NCI-H748 treated with DMSO at 0.1 percent for 48 hours (cell line): ENCODE measurements around the gene HUWE1.
"Not testable (repeated sequence)": the region's sequence is repeated elsewhere in the genome, so short reads cannot be mapped to it uniquely, and the experiment has no call there.

Experiments
- DNase-seq: peaks from one replicate; lab custom pipeline; 2025; lab: John Stamatoyannopoulos, UW

The HUWE1 gene

GRCh38 chrX:53686151-53686885 lies at the start of gene HUWE1:
TSS of gene HUWE1 (minus strand) at chrX:53686719. CDS start at chrX:53654107, 32,612 bp downstream.
- peak; percentile 36 for DNase-seq

- DNase-seq, result no peak
Measured at GRCh38 chrX:53732797-53733196, 46.3 kb upstream of the HUWE1 start.

- no peak for DNase-seq
Measured at GRCh38 chrX:53729751-53730150, 43.2 kb upstream of the HUWE1 start.

- no peak for DNase-seq
Measured at GRCh38 chrX:53728506-53728905, 42.0 kb upstream of the HUWE1 start.

GRCh38 chrX:53724872-53725271 lies 38.4 kb upstream of the HUWE1 start:
- no peak for DNase-seq

- no peak for DNase-seq
Measured at GRCh38 chrX:53723381-53723780, 36.9 kb upstream of the HUWE1 start.

- DNase-seq, result not testable (repeated sequence)
Measured at GRCh38 chrX:53721610-53722009, 35.1 kb upstream of the HUWE1 start.

GRCh38 chrX:53719666-53720065 lies 33.1 kb upstream of the HUWE1 start:
- not testable (repeated sequence) for DNase-seq

- no peak for DNase-seq
Measured at GRCh38 chrX:53718073-53718472, 31.6 kb upstream of the HUWE1 start.

GRCh38 chrX:53717205-53717604 lies 30.7 kb upstream of the HUWE1 start:
- DNase-seq, result no peak

- no peak for DNase-seq
Measured at GRCh38 chrX:53716328-53717088, 30.0 kb upstream of the HUWE1 start.

GRCh38 chrX:53715346-53715924 lies 28.9 kb upstream of the HUWE1 start:
- no peak for DNase-seq

GRCh38 chrX:53714580-53715345 lies 28.2 kb upstream of the HUWE1 start:
- no peak for DNase-seq

GRCh38 chrX:53713987-53714579 lies 27.6 kb upstream of the HUWE1 start:
- DNase-seq, result no peak

- no peak for DNase-seq
Measured at GRCh38 chrX:53711436-53711835, 24.9 kb upstream of the HUWE1 start.

GRCh38 chrX:53704854-53705253 lies 18.3 kb upstream of the HUWE1 start:
- no peak for DNase-seq

- DNase-seq, result no peak
Measured at GRCh38 chrX:53704294-53704693, 17.8 kb upstream of the HUWE1 start.

GRCh38 chrX:53695946-53696549 lies 9.5 kb upstream of the HUWE1 start:
- DNase-seq, result no peak

- no peak for DNase-seq
Measured at GRCh38 chrX:53694642-53695041, 8.1 kb upstream of the HUWE1 start.

GRCh38 chrX:53688300-53688699 lies 1.8 kb upstream of the HUWE1 start:
- no peak for DNase-seq

- peak; percentile 36 for DNase-seq
Measured at GRCh38 chrX:53685711-53686110, 808 bp downstream of the HUWE1 start.
